ENCODE data around the gene CEP63. TPM values are rescaled to one million over a fixed set of nuclear protein-coding genes. Genes with fewer than 3 reads are reported as not detected.

Gene CEP63
- total and polyA plus RNA-seq, 2 of the 8 experiments (the other 6 are each of a cell fraction or from before 2014, with no cell fraction given) = 5.3 to 18.2 TPM

GRCh38 chr3:134605556-134605955, 119.7 kb downstream of the CEP63 start (continued):
- TF ChIP-seq GABPA (IDR thresholded peaks at IDR 0.05; ENCODE audit: borderline replicate concordance, insufficient read depth, low read length) (no peak), RAD21 (IDR thresholded peaks at IDR 0.05 in 1 of 2, conservative IDR thresholded peaks at IDR 0.05 in 1 of 2; ENCODE audit: low read depth in 2 of 2, low read length in 2 of 2) (no peak), NRF1 (IDR thresholded peaks at IDR 0.05; ENCODE audit: low read depth, low read length) (no peak), SAP30 (IDR thresholded peaks at IDR 0.05; ENCODE audit: insufficient read depth, insufficient replicate concordance, low read length) (no peak), RXRA (IDR thresholded peaks at IDR 0.05; ENCODE audit: insufficient read depth, low read depth, low read length) (no peak), HDAC6 (IDR thresholded peaks at IDR 0.05; ENCODE audit: low read depth, low read length) (no peak)

Data from H1 (cell line).